ENCODE measurements around the gene DYSF. TPM values are rescaled to one million over a fixed set of nuclear protein-coding genes. Genes with fewer than 3 reads are reported as not detected.
"Not testable (repeated sequence)": the region's sequence is repeated elsewhere in the genome, so short reads cannot be mapped to it uniquely, and the experiment has no call there.

Gene DYSF
- total RNA-seq: 15.2 TPM

- DNase-seq (ENCODE audit: low spot score): peak; percentile 61
Measured at GRCh38 chr2:71453404-71454220, at the start of gene DYSF. Gene DYSF (plus strand): TSS chr2:71453561.

DNA sequence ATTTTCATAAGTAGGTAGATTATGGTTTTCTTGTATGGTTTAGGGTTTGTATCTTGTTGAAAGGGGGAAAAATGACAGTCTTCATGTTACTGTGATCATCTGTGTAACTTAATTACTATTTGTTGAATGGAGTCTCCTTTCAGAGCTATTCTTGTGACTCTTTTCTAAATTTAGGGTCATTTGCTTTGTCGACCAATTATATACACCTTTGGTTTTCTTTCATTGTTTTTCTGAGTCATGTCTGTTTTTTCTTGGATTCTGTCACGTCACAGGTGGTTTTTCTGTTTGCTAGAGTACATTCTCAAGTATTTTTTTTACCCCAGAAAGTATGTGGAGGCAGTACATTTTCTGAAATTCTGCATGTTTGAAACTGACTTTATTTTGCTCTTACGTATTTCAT lies 43.8 kb upstream of the DYSF start:
- DNase-seq (ENCODE audit: low spot score): no peak

DNA sequence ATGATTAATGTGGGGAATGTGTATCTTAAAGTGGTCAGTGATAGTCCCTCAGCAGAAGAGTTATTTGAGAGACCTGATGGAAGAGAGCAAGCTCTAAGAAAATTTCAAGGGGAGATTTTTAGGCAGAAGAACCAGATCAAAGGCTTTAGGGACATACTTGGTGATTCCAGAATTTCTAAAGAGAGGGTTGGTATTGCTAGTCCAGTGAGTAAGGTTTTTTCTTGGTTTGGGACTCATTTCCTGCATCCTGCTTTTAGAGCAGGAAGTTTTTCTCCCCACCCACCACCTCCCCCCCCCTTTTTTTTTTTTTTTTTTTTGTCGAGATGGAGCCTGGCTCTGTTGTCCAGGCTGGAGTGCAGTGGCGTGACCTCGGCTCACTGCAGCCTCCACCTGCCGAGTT lies 42.7 kb upstream of the DYSF start:
- DNase-seq (ENCODE audit: low spot score): no peak

- DNase-seq (ENCODE audit: low spot score): not testable (repeated sequence)
Measured at GRCh38 chr2:71416866-71417265, 36.5 kb upstream of the DYSF start.

- no peak for DNase-seq (ENCODE audit: low spot score)
Measured at GRCh38 chr2:71417300-71418202, 35.8 kb upstream of the DYSF start.

DNA sequence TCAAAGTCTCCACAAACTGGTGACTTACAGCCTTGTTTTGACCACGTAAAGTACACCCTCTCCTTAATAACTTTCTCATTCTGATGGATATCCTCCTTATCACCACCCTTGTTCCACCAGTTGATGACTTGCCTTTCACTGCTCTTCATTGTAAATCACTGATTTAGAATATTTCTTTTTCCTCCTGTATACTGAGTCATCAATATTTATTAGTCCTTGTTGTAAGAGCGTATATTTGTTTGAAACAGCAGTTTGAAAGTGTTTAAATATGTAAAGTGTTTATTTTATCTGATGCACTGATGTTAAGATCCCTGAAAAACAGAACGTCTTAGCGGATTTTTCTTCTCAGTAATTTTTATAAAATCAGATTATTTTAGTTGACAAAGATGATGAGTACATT lies 34.2 kb upstream of the DYSF start:
- DNase-seq (ENCODE audit: low spot score): no peak

DNA sequence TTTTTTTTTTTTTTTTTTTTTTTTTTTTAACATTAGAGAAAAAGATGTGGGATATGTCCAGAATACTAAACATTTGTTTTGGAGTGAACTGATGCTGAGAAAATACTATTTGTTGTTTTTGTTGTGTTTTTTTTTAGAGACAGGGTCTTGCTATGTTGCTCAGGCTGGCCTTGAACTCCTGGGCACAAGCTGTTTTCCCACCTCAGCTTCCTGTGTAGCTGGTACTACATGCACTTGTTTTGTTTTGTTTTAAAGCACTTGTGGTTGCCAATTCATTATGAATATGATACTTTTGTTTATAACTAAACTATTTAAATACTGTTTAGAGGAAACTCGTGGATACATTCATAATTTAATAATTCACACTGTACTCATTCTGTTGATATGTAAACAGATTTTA lies 33.4 kb upstream of the DYSF start:
- no peak for DNase-seq (ENCODE audit: low spot score)

DNA sequence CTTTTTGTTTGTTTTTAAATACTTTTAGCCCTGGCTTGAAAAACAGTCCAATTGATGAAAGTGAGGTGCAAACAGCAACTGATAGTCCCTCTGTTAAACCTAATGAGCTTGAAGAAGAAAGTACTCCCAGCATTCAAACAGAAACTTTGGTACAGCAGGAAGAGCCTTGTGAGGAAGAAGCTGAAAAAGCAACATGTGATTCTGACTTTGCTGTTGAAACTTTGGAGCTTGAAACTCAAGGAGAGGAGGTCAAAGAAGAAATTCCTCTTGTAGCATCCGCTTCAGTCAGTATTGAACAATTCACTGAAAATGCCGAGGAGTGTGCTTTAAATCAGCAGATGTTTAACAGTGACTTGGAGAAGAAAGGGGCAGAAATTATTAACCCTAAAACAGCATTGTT lies 30.6 kb upstream of the DYSF start:
- no peak for DNase-seq (ENCODE audit: low spot score)

GRCh38 chr2:71423817-71424420 lies 29.4 kb upstream of the DYSF start:
- DNase-seq (ENCODE audit: low spot score): no peak

- DNase-seq (ENCODE audit: low spot score): no peak
Measured at GRCh38 chr2:71426721-71427120, 26.6 kb upstream of the DYSF start.

GRCh38 chr2:71428472-71429383 lies 24.6 kb upstream of the DYSF start:
- DNase-seq (ENCODE audit: low spot score): no peak

DNA sequence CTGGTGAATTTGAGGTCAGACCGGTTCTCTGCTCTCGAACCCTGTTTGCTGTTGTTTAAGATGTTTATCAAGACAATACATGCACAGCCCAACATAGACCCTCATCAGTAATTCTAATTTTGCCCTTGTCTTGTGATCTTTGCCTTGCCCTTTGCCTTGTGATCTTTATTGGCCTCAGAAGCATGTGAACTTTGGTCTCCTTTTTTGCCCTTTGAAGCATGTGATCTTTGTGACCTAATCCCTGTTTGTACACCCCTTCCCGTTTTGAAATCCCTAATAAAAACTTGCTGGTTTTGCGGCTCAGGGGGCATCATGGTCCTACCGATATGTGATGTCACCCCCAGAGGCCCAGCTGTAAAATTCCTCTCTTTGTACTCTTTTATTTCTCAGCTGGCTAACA lies 8.2 kb upstream of the DYSF start:
- DNase-seq (ENCODE audit: low spot score): not testable (repeated sequence)

GRCh38 chr2:71446505-71446904 lies 6.9 kb upstream of the DYSF start:
- DNase-seq (ENCODE audit: low spot score): no peak

DNA sequence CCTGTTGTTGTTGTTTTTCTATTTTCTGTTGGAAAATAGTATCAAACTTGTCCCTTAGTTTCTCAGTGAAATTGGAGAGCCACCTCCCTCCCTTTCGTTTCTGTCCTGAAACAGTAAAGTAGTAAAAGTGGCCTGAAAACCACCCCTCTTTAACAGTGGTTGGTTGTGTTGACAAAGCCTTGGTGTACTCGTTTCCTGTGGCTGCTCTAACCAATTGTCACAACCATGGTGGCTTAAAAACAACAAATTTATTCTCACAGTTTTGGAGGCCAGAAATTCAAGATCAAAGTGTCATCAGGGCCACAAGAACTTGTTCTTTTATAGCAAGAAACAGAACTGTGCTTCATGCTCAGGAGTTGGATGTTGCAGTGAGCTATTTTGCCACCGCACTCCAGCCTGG lies 4.0 kb upstream of the DYSF start:
- DNase-seq (ENCODE audit: low spot score): no peak

GRCh38 chr2:71451705-71452104 lies 1.7 kb upstream of the DYSF start:
- DNase-seq (ENCODE audit: low spot score): no peak

GRCh38 chr2:71452565-71452964 lies 796 bp upstream of the DYSF start:
- no peak for DNase-seq (ENCODE audit: low spot score)

- DNase-seq (ENCODE audit: low spot score): no peak
Measured at GRCh38 chr2:71454221-71455010, 1.1 kb downstream of the DYSF start.

DNA sequence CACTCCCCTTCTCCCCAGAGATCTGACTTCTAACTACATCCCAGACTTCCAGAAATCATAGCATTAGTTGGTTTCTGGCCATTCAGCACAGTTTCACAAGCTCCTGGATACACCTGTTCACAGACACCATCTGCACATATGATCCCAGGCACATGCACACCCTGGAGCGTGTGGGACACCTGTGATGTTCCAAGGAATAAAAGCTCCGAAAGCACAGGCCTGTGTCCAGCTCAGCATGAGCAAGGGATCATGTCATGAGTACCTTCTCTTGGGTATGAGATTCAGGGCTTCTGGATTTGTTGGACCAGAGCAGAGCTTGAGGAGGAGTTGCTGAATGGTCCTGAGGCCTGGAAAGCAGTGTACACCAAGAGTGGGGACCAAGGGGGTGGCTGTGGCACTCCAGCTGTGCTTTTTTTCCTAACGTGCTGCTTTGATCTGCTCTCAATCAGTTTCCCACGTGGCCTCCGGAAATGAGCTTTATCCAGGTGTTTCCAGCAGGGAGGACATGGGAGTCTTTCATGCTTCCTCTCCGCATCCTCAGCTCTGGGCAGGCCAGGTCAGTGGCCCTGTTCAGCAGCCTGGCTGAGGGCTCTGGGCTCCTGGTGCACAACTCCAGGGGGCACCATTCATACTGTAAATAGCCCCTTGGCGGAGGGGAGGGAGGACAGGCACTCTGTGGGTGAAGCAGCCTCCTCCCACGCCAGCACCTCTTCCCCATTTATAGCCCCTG lies 1.8 kb downstream of the DYSF start:
- DNase-seq (ENCODE audit: low spot score): no peak

GRCh38 chr2:71455741-71456569 lies 2.6 kb downstream of the DYSF start:
- DNase-seq (ENCODE audit: low spot score): peak; percentile 59
